ENCODE measurements around the gene LEAP2. TPM values are rescaled to one million over a fixed set of nuclear protein-coding genes. Genes with fewer than 3 reads are reported as not detected.

The LEAP2 gene
- total RNA-seq, 1 donor from 2014 or later, result 3.1 TPM

GRCh38 chr5:132883261-132883834 is 9.9 kb downstream of the LEAP2 start:
- no peaks in the 10 kb centered on the region for H3K9me3 Mint-ChIP-seq
- peaks cover 17% of the 10 kb centered on the region for H3K36me3 Mint-ChIP-seq (ENCODE audit: low read depth)
- no peak overlapping the region for H3K4me3 Mint-ChIP-seq
- no peaks in the 10 kb centered on the region for H3K27me3 Mint-ChIP-seq (ENCODE audit: low read depth)
- H3K27ac Mint-ChIP-seq (ENCODE audit: unreplicated experiment), result no peak overlapping the region
- H3K4me1 Mint-ChIP-seq, result peaks cover 18% of the 10 kb centered on the region
- DNase-seq (ENCODE audit: low read depth, low spot score), result peak; percentile 28
- peak; percentile 74 for TF ChIP-seq CTCF (conservative IDR thresholded peaks at IDR 0.05)

- no peaks in the 10 kb centered on the region for H3K27me3 Mint-ChIP-seq (ENCODE audit: low read depth)
- no peak overlapping the region for H3K27ac Mint-ChIP-seq (ENCODE audit: unreplicated experiment)
- no peak for DNase-seq (ENCODE audit: low read depth, low spot score)
- no peaks in the 10 kb centered on the region for H3K9me3 Mint-ChIP-seq
- no peak for TF ChIP-seq CTCF (conservative IDR thresholded peaks at IDR 0.05)
- H3K36me3 Mint-ChIP-seq (ENCODE audit: low read depth), result peaks cover 17% of the 10 kb centered on the region
- no peak overlapping the region for H3K4me3 Mint-ChIP-seq
- H3K4me1 Mint-ChIP-seq, result peaks cover 18% of the 10 kb centered on the region
Observed at GRCh38 chr5:132884548-132884947, 11.1 kb downstream of the LEAP2 start.

GRCh38 chr5:132886064-132886823 is 12.8 kb downstream of the LEAP2 start:
- Mint-ChIP-seq H3K36me3 (ENCODE audit: low read depth) (peaks cover 17% of the 10 kb centered on the region), H3K4me3 (no peak overlapping the region), H3K9me3 (no peaks in the 10 kb centered on the region), H3K27me3 (ENCODE audit: low read depth) (no peaks in the 10 kb centered on the region), H3K27ac (ENCODE audit: unreplicated experiment) (no peak overlapping the region), H3K4me1 (peaks cover 18% of the 10 kb centered on the region)
- DNase-seq (ENCODE audit: low read depth, low spot score), result no peak
- TF ChIP-seq CTCF (conservative IDR thresholded peaks at IDR 0.05), result no peak

GRCh38 chr5:132887283-132887682 is 13.8 kb downstream of the LEAP2 start:
- no peak for TF ChIP-seq CTCF (conservative IDR thresholded peaks at IDR 0.05)
- no peaks in the 10 kb centered on the region for H3K27me3 Mint-ChIP-seq (ENCODE audit: low read depth)
- no peak overlapping the region for H3K27ac Mint-ChIP-seq (ENCODE audit: unreplicated experiment)
- no peaks in the 10 kb centered on the region for H3K9me3 Mint-ChIP-seq
- H3K4me1 Mint-ChIP-seq, result peaks cover 18% of the 10 kb centered on the region
- H3K36me3 Mint-ChIP-seq (ENCODE audit: low read depth), result peaks cover 17% of the 10 kb centered on the region
- no peak for DNase-seq (ENCODE audit: low read depth, low spot score)
- no peak overlapping the region for H3K4me3 Mint-ChIP-seq

- H3K4me1 Mint-ChIP-seq, result peaks cover 14% of the 10 kb centered on the region
- no peak for DNase-seq (ENCODE audit: low read depth, low spot score)
- peaks cover 18% of the 10 kb centered on the region for H3K36me3 Mint-ChIP-seq (ENCODE audit: low read depth)
- H3K4me3 Mint-ChIP-seq, result no peak overlapping the region
- peak overlapping the region; percentile 12 for H3K27ac Mint-ChIP-seq (ENCODE audit: unreplicated experiment)
- H3K9me3 Mint-ChIP-seq, result no peaks in the 10 kb centered on the region
- no peaks in the 10 kb centered on the region for H3K27me3 Mint-ChIP-seq (ENCODE audit: low read depth)
- TF ChIP-seq CTCF (conservative IDR thresholded peaks at IDR 0.05), result no peak
Observed at GRCh38 chr5:132889501-132889900, 16.0 kb downstream of the LEAP2 start.
